ENCODE data around the gene NPR2.
A peak's percentile ranks its signal among the peaks of the same experiment; 100 is the strongest.

DNA sequence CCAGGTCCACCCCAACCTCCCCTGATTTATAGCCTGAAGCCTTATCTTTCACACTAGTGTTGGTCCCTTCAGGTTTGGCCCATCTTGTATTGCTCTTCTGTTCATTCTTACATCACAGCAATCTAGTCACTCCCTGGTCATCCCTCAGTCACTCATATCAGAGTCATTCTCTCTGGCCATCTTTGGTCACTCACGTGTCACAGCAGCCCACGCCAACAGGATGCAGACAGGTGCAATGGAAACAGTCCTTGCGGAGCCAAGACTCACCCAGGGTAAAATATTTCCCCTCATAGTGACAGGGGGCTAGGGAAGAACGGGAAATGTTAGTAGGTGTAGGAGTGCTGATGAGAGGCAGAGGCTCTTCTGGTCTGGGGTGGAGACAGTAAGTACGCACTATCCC lies 37.9 kb upstream of the NPR2 start:
- TF ChIP-seq, protein P1, sequence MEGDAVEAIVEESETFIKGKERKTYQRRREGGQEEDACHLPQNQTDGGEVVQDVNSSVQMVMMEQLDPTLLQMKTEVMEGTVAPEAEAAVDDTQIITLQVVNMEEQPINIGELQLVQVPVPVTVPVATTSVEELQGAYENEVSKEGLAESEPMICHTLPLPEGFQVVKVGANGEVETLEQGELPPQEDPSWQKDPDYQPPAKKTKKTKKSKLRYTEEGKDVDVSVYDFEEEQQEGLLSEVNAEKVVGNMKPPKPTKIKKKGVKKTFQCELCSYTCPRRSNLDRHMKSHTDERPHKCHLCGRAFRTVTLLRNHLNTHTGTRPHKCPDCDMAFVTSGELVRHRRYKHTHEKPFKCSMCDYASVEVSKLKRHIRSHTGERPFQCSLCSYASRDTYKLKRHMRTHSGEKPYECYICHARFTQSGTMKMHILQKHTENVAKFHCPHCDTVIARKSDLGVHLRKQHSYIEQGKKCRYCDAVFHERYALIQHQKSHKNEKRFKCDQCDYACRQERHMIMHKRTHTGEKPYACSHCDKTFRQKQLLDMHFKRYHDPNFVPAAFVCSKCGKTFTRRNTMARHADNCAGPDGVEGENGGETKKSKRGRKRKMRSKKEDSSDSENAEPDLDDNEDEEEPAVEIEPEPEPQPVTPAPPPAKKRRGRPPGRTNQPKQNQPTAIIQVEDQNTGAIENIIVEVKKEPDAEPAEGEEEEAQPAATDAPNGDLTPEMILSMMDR (IDR thresholded peaks at IDR 0.05): peak in 1 of 4 experiments; percentile 7
- TF ChIP-seq EP300 (IDR thresholded peaks at IDR 0.05) (no peak), POLR2A (IDR thresholded peaks at IDR 0.05) (no peak), POLR2AphosphoS5 (IDR thresholded peaks at IDR 0.05) (no peak)

All from sigmoid colon (tissue), 4 donors.